ENCODE data around the gene WDR37.

Gene WDR37

DNA sequence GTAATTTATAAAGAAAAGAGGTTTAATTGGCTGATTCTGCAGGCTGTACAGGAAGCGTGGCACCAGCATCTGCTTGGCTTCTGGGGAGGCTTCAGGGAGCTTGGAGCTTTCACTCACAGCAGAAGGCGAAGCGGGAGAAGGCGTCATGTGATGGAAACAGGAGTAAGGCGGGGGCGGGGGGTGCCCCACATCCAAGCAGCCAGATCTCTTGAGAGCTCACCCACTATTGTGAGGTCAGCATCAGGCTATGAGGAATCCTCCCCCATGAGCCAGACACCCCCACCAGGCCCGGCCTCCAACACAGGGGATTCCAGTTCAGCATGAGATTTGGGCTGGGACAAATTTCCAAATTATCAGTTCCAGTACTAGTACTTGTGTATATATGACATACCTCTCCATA, 46.2 kb downstream of the WDR37 start:
- no peaks in the 10 kb centered on the region for H3K36me3 ChIP-seq
- H3K27ac ChIP-seq: no peak overlapping the region
- H3K4me3 ChIP-seq (ENCODE audit: low read depth, low read length): no peak overlapping the region
- H3K27me3 ChIP-seq (ENCODE audit: insufficient read depth, low read depth, severe bottlenecking): no peaks in the 10 kb centered on the region
- TF ChIP-seq, protein P1, sequence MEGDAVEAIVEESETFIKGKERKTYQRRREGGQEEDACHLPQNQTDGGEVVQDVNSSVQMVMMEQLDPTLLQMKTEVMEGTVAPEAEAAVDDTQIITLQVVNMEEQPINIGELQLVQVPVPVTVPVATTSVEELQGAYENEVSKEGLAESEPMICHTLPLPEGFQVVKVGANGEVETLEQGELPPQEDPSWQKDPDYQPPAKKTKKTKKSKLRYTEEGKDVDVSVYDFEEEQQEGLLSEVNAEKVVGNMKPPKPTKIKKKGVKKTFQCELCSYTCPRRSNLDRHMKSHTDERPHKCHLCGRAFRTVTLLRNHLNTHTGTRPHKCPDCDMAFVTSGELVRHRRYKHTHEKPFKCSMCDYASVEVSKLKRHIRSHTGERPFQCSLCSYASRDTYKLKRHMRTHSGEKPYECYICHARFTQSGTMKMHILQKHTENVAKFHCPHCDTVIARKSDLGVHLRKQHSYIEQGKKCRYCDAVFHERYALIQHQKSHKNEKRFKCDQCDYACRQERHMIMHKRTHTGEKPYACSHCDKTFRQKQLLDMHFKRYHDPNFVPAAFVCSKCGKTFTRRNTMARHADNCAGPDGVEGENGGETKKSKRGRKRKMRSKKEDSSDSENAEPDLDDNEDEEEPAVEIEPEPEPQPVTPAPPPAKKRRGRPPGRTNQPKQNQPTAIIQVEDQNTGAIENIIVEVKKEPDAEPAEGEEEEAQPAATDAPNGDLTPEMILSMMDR (IDR thresholded peaks at IDR 0.05; ENCODE audit: low read depth, low read length): no peak
- no peak for DNase-seq
- no peaks in the 10 kb centered on the region for H3K9me3 ChIP-seq (ENCODE audit: severe bottlenecking)

- Histone ChIP-seq H3K27me3 (ENCODE audit: insufficient read depth, low read depth, severe bottlenecking) (no peaks in the 10 kb centered on the region), H3K27ac (no peak overlapping the region), H3K36me3 (no peaks in the 10 kb centered on the region), H3K4me3 (ENCODE audit: low read depth, low read length) (no peak overlapping the region), H3K9me3 (ENCODE audit: severe bottlenecking) (no peaks in the 10 kb centered on the region)
- no peak for DNase-seq
- TF ChIP-seq, protein P1 (IDR thresholded peaks at IDR 0.05; ENCODE audit: low read depth, low read length): no peak
Measured at GRCh38 chr10:1102831-1103230, 46.6 kb downstream of the WDR37 start.

- Histone ChIP-seq H3K36me3 (no peaks in the 10 kb centered on the region), H3K9me3 (ENCODE audit: severe bottlenecking) (no peaks in the 10 kb centered on the region), H3K27me3 (ENCODE audit: insufficient read depth, low read depth, severe bottlenecking) (no peaks in the 10 kb centered on the region), H3K4me3 (ENCODE audit: low read depth, low read length) (no peak overlapping the region), H3K27ac (no peak overlapping the region)
- DNase-seq: no peak
- TF ChIP-seq, protein P1 (IDR thresholded peaks at IDR 0.05; ENCODE audit: low read depth, low read length): no peak
Measured at GRCh38 chr10:1103551-1103950, 47.4 kb downstream of the WDR37 start.

- Histone ChIP-seq H3K9me3 (ENCODE audit: severe bottlenecking) (no peaks in the 10 kb centered on the region), H3K36me3 (no peaks in the 10 kb centered on the region), H3K4me3 (ENCODE audit: low read depth, low read length) (no peak overlapping the region), H3K27me3 (ENCODE audit: insufficient read depth, low read depth, severe bottlenecking) (no peaks in the 10 kb centered on the region), H3K27ac (no peak overlapping the region)
- DNase-seq: no peak
- TF ChIP-seq, protein P1 (IDR thresholded peaks at IDR 0.05; ENCODE audit: low read depth, low read length): no peak
Measured at GRCh38 chr10:1104971-1105370, 48.8 kb downstream of the WDR37 start.

- Histone ChIP-seq H3K36me3 (no peaks in the 10 kb centered on the region), H3K27me3 (ENCODE audit: insufficient read depth, low read depth, severe bottlenecking) (no peaks in the 10 kb centered on the region), H3K27ac (no peak overlapping the region), H3K9me3 (ENCODE audit: severe bottlenecking) (no peaks in the 10 kb centered on the region), H3K4me3 (ENCODE audit: low read depth, low read length) (no peak overlapping the region)
- TF ChIP-seq, protein P1 (IDR thresholded peaks at IDR 0.05; ENCODE audit: low read depth, low read length): no peak
- no peak for DNase-seq
Measured at GRCh38 chr10:1107004-1107403, 50.8 kb downstream of the WDR37 start.

DNA sequence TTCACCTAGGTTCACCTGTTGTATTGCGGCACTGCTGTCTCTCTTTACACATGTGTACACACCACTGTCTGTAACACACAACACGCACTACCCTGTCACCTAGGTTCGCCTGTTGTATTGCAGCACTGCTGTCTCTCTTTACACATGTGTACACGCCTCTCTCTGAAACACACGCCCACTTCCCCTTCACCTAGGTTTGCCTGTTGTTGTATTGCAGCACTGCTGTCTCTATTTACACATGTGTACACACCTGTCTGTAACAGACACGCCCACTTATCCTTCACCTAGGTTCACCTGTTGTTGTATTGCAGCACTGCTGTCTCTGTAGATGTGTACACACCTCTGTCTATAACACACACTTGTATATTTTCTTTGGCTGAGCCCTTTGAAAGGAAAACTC, 51.5 kb downstream of the WDR37 start:
- H3K9me3 ChIP-seq (ENCODE audit: severe bottlenecking): no peaks in the 10 kb centered on the region
- no peaks in the 10 kb centered on the region for H3K36me3 ChIP-seq
- DNase-seq: no peak
- no peak overlapping the region for H3K27ac ChIP-seq
- no peaks in the 10 kb centered on the region for H3K27me3 ChIP-seq (ENCODE audit: insufficient read depth, low read depth, severe bottlenecking)
- H3K4me3 ChIP-seq (ENCODE audit: low read depth, low read length): no peak overlapping the region
- TF ChIP-seq, protein P1 (IDR thresholded peaks at IDR 0.05; ENCODE audit: low read depth, low read length): no peak

All from WERI-Rb-1 (cell line).